HepG2 (cell line): ENCODE results near the gene CHST10. TPM values are rescaled to one million over a fixed set of nuclear protein-coding genes. Genes with fewer than 3 reads are reported as not detected.

Experiments
- ATAC-seq: fragments of 200-7000 bp; cut with Tn5 transposase; 3 replicates; pipeline ENCODE4 v1.9.1; 2020; ENCODE audit warnings: mild to moderate bottlenecking, moderate library complexity
- BruUV-seq: library from RNA; stranded (reverse); fragments of 400-500 nt; replicated peaks from 2 replicates; lab custom pipeline; 2021; lab: Mats Ljungman, UMichigan
- CTCF ChIA-PET: fragments of 300-600 bp; formaldehyde crosslinking; extraction: SDS; loops from one replicate; lab custom pipeline; 2021; ENCODE audit warnings: low total read pairs, inconsistent platforms, low intra/inter-chr PET ratio; lab: Yijun Ruan, JAX
- POLR2A ChIA-PET: fragments of 350-600 bp; sonication (Branson Sonifier 250); formaldehyde crosslinking; loops from one replicate; lab custom pipeline; 2020; ENCODE audit warnings: antibody characterized with exemption, inconsistent platforms; lab: Yijun Ruan, JAX
- DNase-seq: peaks from one replicate; pipeline ENCODE4 v3.0.0-alpha.2; 2015; ENCODE audit warnings: low spot score
- FAIRE-seq: peaks from 3 replicates; lab custom pipeline; 2011; peaks lifted over from hg19 to GRCh38; lab: Jason Lieb, UNC
- H2AFZ ChIP-seq: one replicate; pipeline ENCODE4 v1.6.1; 2011; ENCODE audit warnings: low read length, inconsistent platforms
- H3K27ac ChIP-seq: fragments of 300-600 bp; 3 replicates; pipeline ENCODE4 v1.8.0; 2011; ENCODE audit warnings: mixed run types, mild to moderate bottlenecking, mixed read lengths, low read length, inconsistent platforms; ENCODE audit not compliant: insufficient read depth; ENCODE audit errors: extremely low read length
- H3K27me3 ChIP-seq, 2 experiments: fragments of 200-600 bp in 1 of 2; 2 replicates in 1 of 2; 3 replicates in 1 of 2; pipeline versions ENCODE4 v1.6.0 to v1.8.0; 2011; ENCODE audit warnings: low read length in 2 of 2, mild to moderate bottlenecking in 2 of 2, moderate library complexity in 2 of 2, inconsistent platforms in 1 of 2; ENCODE audit not compliant: insufficient read depth in 2 of 2, control insufficient read depth in 1 of 2
- H3K36me3 ChIP-seq, 2 experiments: fragments of 200-600 bp in 1 of 2; replicated peaks in 1 of 2; 2 replicates in 1 of 2; 3 replicates in 1 of 2; pipeline versions ENCODE4 v1.5.1 to v1.8.0; 2011; ENCODE audit warnings: low read length in 2 of 2, inconsistent platforms in 1 of 2; ENCODE audit not compliant: insufficient read depth in 2 of 2, control insufficient read depth in 1 of 2
- H3K4me1 ChIP-seq: 2 replicates; pipeline ENCODE4 v1.5.1; 2012; ENCODE audit warnings: low read length, inconsistent platforms; ENCODE audit not compliant: insufficient read depth
- H3K4me2 ChIP-seq: 2 replicates; pipeline ENCODE4 v1.6.0; 2011; ENCODE audit warnings: low read depth, low read length, inconsistent platforms
- H3K4me3 ChIP-seq, 3 experiments: fragments of 200-600 bp in 1 of 3; sonication (generic), shearing (Covaris generic) in 1 of 3; replicated peaks in 1 of 3; 2 replicates each; pipeline ENCODE4 v1.5.1; 2011 to 2016; ENCODE audit warnings: low read length in 3 of 3, inconsistent platforms in 2 of 3, low read depth in 2 of 3, mild to moderate bottlenecking in 2 of 3, control low read depth in 1 of 3, mixed read lengths in 1 of 3; ENCODE audit not compliant: insufficient read depth in 1 of 3
- H3K79me2 ChIP-seq: one replicate; pipeline ENCODE4 v1.6.1; 2011; ENCODE audit warnings: low read length, inconsistent platforms; ENCODE audit not compliant: insufficient read depth
- H3K9ac ChIP-seq: 2 replicates; pipeline ENCODE4 v1.6.0; 2011; ENCODE audit warnings: mild to moderate bottlenecking, low read depth, low read length, inconsistent platforms; ENCODE audit not compliant: insufficient read depth
- H3K9me3 ChIP-seq: 2 replicates; pipeline ENCODE4 v1.5.1; 2012; ENCODE audit warnings: mild to moderate bottlenecking, low read length
- H4K20me1 ChIP-seq: 2 replicates; pipeline ENCODE4 v1.6.0; 2011; ENCODE audit warnings: inconsistent platforms, mild to moderate bottlenecking, low read length, moderate library complexity; ENCODE audit not compliant: insufficient read depth
- MIER3 ChIP-seq: IDR thresholded peaks from 2 replicates; pipeline ENCODE4 v1.6.1; 2016; ENCODE audit warnings: missing compliant biosample characterization, borderline replicate concordance
- NR2C2 ChIP-seq: sonication (generic); formaldehyde crosslinking; IDR thresholded peaks from 2 replicates; pipeline ENCODE4 v1.4.0; 2020; ENCODE audit warnings: missing genetic modification reagents, mild to moderate bottlenecking, moderate library complexity, borderline replicate concordance
- SKI ChIP-seq: fragments of 450-650 bp; IDR thresholded peaks from one replicate; pipeline ENCODE4 v1.6.1; 2018; ENCODE audit warnings: mild to moderate bottlenecking; ENCODE audit not compliant: partially characterized antibody
- ZNF776 ChIP-seq: sonication (generic); formaldehyde crosslinking; IDR thresholded peaks from 2 replicates; pipeline ENCODE4 v1.4.0; 2020; ENCODE audit warnings: mild to moderate bottlenecking, missing genetic modification reagents
- WGBS: methylation state at CpG from one replicate; pipeline ENCODE4 v1.1.6; 2017; ENCODE audit warnings: low lambda C conversion rate; 5-methylcytosine and 5-hydroxymethylcytosine counted together
- in situ Hi-C: cut with HindIII; loops from 2 replicates; pipeline ENCODE4 v1.10.0; 2017; ENCODE audit warnings: low pct_unique_long_range_greater_than_20kb; ENCODE audit not compliant: extremely low pct_ligation_motif_present
- intact Hi-C: fragments of 100-400 bp; cut with micrococcal nuclease; formaldehyde crosslinking; loops from one replicate; pipeline ENCODE4 v1.10.0; 2022; ENCODE audit not compliant: unreplicated experiment
- polyA plus RNA-seq, 8 experiments: library from polyadenylated mRNA; depleted of rRNA in 3 of 8; stranded (reverse) in 7 of 8; unstranded in 1 of 8; fragments of >200 nt; fragmentation: Illumina TruSeq in 4 of 8; extraction: Trizol in 4 of 8; gene quantifications; 2 replicates each; pipeline versions ENCODE4 v1.2.1 to v1.2.3, GENCODE V29; 2011 to 2016; ENCODE audit warnings: low read depth in 4 of 8, missing spikeins in 1 of 8, mixed read lengths in 1 of 8; ENCODE audit not compliant: insufficient read depth in 1 of 8
- total RNA-seq, 5 experiments: library from RNA; depleted of rRNA; stranded (reverse); fragments of >200 nt; fragmentation: Illumina TruSeq; extraction: Trizol; gene quantifications; 2 replicates each; pipeline ENCODE4 v1.2.3, GENCODE V29; 2016; ENCODE audit warnings: low read depth in 1 of 5
- TF ChIP-seq, protein P1 (sequence below): sonication (generic); formaldehyde crosslinking; IDR thresholded peaks from 2 replicates; pipeline ENCODE4 v1.5.0; 2020; ENCODE audit warnings: mild to moderate bottlenecking, missing genetic modification reagents, borderline replicate concordance
- TF ChIP-seq, protein P2 (sequence below): sonication (generic); formaldehyde crosslinking; IDR thresholded peaks from 2 replicates; pipeline ENCODE4 v1.8.1; 2023; ENCODE audit warnings: missing genetic modification reagents, inconsistent platforms, borderline replicate concordance
- TF ChIP-seq, protein P3 (sequence below): sonication (generic); formaldehyde crosslinking; IDR thresholded peaks from 2 replicates; pipeline ENCODE4 v1.4.0; 2020; ENCODE audit warnings: mild to moderate bottlenecking, low read depth, missing genetic modification reagents
- TF ChIP-seq, protein P4 (sequence below): sonication (generic); formaldehyde crosslinking; IDR thresholded peaks from 2 replicates; pipeline ENCODE4 v1.4.0; 2020; ENCODE audit warnings: mild to moderate bottlenecking, missing genetic modification reagents
- TF ChIP-seq, protein P5 (sequence below): sonication (generic); formaldehyde crosslinking; IDR thresholded peaks from 2 replicates; pipeline ENCODE4 v1.8.0; 2022; ENCODE audit warnings: low read depth, missing genetic modification reagents

Gene CHST10
- total and polyA plus RNA-seq, 2 of the 13 experiments (the other 11 are each of a cell fraction or from before 2014, with no cell fraction given) = 10.5 to 14.2 TPM

DNA sequence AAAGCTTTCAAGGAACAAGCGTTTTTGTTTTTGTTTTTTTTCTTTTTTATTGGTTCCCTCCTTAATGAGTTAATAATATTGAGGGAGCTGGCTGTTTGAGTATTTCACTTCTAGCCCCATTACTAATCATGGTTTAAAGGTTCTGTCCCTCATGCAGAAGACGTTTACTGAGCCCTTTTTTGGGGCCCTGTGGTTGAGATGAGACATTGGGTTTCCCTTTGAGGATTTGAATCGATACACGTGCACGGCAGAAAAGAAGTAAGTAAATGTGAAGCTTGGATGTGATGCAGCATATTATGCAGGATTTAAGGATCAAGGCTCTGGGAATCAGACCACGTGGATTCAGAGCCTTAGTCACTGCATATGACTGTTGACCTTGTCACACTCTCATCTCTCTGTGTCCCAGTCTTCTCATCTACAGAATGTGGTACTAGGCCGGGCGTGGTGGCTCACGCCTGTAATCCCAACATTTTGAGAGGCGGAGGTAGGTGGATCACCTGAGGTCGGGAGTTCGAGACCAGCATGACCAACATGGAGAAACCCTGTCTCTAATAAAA is 1.0 kb upstream of the CHST10 start (continued):
- TF ChIP-seq, protein P1, sequence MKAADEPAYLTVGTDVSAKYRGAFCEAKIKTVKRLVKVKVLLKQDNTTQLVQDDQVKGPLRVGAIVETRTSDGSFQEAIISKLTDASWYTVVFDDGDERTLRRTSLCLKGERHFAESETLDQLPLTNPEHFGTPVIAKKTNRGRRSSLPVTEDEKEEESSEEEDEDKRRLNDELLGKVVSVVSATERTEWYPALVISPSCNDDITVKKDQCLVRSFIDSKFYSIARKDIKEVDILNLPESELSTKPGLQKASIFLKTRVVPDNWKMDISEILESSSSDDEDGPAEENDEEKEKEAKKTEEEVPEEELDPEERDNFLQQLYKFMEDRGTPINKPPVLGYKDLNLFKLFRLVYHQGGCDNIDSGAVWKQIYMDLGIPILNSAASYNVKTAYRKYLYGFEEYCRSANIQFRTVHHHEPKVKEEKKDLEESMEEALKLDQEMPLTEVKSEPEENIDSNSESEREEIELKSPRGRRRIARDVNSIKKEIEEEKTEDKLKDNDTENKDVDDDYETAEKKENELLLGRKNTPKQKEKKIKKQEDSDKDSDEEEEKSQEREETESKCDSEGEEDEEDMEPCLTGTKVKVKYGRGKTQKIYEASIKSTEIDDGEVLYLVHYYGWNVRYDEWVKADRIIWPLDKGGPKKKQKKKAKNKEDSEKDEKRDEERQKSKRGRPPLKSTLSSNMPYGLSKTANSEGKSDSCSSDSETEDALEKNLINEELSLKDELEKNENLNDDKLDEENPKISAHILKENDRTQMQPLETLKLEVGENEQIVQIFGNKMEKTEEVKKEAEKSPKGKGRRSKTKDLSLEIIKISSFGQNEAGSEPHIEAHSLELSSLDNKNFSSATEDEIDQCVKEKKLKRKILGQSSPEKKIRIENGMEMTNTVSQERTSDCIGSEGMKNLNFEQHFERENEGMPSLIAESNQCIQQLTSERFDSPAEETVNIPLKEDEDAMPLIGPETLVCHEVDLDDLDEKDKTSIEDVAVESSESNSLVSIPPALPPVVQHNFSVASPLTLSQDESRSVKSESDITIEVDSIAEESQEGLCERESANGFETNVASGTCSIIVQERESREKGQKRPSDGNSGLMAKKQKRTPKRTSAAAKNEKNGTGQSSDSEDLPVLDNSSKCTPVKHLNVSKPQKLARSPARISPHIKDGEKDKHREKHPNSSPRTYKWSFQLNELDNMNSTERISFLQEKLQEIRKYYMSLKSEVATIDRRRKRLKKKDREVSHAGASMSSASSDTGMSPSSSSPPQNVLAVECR (CRISPR knock-in tag) = no peak
- TF ChIP-seq MIER3 = 0 out of 2 replicates have a peak, but pooled peaks have one; percentile 18

DNA sequence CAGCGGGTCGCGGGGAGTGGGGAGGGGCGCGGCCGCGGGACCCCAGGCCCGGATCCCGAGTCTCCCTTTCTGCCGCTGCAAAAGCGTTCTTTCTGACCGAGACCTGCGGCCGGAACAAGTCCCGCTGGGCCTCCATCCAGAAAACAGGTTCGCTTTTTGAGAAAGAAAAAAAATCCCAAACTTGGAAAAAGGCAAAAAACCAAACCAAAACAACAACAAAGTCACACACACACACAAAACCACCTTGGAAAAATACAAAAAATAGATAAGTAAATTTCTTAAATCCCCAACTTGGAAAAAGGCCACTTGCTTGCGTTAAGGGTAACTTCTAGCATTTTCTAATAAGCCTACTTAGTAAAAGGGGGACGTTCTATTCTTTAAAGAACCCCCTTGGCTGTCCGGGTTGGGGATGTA is 250 bp upstream of the CHST10 start:
- peak overlapping the region; percentile 70 to 86 (median 76) for H3K4me3 ChIP-seq
- H3K27ac ChIP-seq = no peak overlapping the region
- no peaks in the 10 kb centered on the region for H3K9me3 ChIP-seq
- peaks cover 13% of the 10 kb centered on the region for H3K79me2 ChIP-seq
- peaks cover 4 to 11% of the 10 kb centered on the region in 2 experiments; a peak in 3 of 5 replicates for H3K36me3 ChIP-seq
- peak overlapping the region; percentile 76 for H3K9ac ChIP-seq
- ChIA-PET POLR2A (interaction anchor here (1.1 kb wide), 1 partner anchor 145 kb away, joined by 9 read pairs; the partner anchor contains the start of gene PDCL3), CTCF (no interaction called here)
- TSS peak; percentile 85 for BruUV-seq
- H3K4me2 ChIP-seq = peak overlapping the region; percentile 100
- H2AFZ ChIP-seq = peak overlapping the region; percentile 71
- no peaks in the 10 kb centered on the region for H4K20me1 ChIP-seq
- 11% methylated on average over 12 of the region's 19 CpGs for WGBS
- no peak for DNase-seq
- in situ Hi-C loops = no loop called here
- ATAC-seq = no peak
- H3K27me3 ChIP-seq = no peaks in the 10 kb centered on the region; a peak in 1 of 5 replicates
- intact Hi-C loops = loop anchor here (5.0 kb wide), 1 partner anchor 145 kb away; the partner anchor contains the start of gene PDCL3
- no peak for TF ChIP-seq NR2C2 (CRISPR knock-in tag)
- TF ChIP-seq, protein P2, sequence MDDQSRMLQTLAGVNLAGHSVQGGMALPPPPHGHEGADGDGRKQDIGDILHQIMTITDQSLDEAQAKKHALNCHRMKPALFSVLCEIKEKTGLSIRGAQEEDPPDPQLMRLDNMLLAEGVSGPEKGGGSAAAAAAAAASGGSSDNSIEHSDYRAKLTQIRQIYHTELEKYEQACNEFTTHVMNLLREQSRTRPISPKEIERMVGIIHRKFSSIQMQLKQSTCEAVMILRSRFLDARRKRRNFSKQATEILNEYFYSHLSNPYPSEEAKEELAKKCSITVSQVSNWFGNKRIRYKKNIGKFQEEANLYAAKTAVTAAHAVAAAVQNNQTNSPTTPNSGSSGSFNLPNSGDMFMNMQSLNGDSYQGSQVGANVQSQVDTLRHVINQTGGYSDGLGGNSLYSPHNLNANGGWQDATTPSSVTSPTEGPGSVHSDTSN = 0 out of 2 replicates have a peak, but pooled peaks have one; percentile 22
- TF ChIP-seq SKI = peak; percentile 4
- TF ChIP-seq, protein P3, sequence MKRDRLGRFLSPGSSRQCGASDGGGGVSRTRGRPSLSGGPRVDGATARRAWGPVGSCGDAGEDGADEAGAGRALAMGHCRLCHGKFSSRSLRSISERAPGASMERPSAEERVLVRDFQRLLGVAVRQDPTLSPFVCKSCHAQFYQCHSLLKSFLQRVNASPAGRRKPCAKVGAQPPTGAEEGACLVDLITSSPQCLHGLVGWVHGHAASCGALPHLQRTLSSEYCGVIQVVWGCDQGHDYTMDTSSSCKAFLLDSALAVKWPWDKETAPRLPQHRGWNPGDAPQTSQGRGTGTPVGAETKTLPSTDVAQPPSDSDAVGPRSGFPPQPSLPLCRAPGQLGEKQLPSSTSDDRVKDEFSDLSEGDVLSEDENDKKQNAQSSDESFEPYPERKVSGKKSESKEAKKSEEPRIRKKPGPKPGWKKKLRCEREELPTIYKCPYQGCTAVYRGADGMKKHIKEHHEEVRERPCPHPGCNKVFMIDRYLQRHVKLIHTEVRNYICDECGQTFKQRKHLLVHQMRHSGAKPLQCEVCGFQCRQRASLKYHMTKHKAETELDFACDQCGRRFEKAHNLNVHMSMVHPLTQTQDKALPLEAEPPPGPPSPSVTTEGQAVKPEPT (CRISPR knock-in tag) = no peak
- TF ChIP-seq, protein P4, sequence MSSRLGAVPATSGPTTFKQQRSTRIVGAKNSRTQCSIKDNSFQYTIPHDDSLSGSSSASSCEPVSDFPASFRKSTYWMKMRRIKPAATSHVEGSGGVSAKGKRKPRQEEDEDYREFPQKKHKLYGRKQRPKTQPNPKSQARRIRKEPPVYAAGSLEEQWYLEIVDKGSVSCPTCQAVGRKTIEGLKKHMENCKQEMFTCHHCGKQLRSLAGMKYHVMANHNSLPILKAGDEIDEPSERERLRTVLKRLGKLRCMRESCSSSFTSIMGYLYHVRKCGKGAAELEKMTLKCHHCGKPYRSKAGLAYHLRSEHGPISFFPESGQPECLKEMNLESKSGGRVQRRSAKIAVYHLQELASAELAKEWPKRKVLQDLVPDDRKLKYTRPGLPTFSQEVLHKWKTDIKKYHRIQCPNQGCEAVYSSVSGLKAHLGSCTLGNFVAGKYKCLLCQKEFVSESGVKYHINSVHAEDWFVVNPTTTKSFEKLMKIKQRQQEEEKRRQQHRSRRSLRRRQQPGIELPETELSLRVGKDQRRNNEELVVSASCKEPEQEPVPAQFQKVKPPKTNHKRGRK (CRISPR knock-in tag) = peak; percentile 81; the same call in 1 of the 2 replicates
- TF ChIP-seq ZNF776 (CRISPR knock-in tag) = 0 out of 2 replicates have a peak, but pooled peaks have one; percentile 2
- TF ChIP-seq, protein P5, sequence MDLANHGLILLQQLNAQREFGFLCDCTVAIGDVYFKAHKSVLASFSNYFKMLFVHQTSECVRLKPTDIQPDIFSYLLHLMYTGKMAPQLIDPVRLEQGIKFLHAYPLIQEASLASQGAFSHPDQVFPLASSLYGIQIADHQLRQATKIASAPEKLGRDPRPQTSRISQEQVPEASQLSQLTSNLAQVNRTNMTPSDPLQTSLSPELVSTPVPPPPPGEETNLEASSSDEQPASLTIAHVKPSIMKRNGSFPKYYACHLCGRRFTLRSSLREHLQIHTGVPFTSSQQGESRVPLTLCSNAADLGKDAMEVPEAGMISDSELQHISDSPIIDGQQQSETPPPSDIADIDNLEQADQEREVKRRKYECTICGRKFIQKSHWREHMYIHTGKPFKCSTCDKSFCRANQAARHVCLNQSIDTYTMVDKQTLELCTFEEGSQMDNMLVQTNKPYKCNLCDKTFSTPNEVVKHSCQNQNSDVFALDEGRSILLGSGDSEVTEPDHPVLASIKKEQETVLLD (CRISPR knock-in tag) = 0 out of 2 replicates have a peak, but pooled peaks have one; percentile 14
- H3K4me1 ChIP-seq = peaks cover 29% of the 10 kb centered on the region
- no peak for FAIRE-seq
